Activated CD8-positive, alpha-beta memory T cell treated with anti-CD3 and anti-CD28 coated beads, Interleukin-2, amount 50 U/mL, for 4 hours (primary cell): Measurements from ENCODE around the gene ACCS.

Source experiments
- DNase-seq: peaks from one replicate; pipeline ENCODE4 v3.0.0-alpha.2; 2020

ACCS gene, protein sequence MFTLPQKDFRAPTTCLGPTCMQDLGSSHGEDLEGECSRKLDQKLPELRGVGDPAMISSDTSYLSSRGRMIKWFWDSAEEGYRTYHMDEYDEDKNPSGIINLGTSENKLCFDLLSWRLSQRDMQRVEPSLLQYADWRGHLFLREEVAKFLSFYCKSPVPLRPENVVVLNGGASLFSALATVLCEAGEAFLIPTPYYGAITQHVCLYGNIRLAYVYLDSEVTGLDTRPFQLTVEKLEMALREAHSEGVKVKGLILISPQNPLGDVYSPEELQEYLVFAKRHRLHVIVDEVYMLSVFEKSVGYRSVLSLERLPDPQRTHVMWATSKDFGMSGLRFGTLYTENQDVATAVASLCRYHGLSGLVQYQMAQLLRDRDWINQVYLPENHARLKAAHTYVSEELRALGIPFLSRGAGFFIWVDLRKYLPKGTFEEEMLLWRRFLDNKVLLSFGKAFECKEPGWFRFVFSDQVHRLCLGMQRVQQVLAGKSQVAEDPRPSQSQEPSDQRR

DNA sequence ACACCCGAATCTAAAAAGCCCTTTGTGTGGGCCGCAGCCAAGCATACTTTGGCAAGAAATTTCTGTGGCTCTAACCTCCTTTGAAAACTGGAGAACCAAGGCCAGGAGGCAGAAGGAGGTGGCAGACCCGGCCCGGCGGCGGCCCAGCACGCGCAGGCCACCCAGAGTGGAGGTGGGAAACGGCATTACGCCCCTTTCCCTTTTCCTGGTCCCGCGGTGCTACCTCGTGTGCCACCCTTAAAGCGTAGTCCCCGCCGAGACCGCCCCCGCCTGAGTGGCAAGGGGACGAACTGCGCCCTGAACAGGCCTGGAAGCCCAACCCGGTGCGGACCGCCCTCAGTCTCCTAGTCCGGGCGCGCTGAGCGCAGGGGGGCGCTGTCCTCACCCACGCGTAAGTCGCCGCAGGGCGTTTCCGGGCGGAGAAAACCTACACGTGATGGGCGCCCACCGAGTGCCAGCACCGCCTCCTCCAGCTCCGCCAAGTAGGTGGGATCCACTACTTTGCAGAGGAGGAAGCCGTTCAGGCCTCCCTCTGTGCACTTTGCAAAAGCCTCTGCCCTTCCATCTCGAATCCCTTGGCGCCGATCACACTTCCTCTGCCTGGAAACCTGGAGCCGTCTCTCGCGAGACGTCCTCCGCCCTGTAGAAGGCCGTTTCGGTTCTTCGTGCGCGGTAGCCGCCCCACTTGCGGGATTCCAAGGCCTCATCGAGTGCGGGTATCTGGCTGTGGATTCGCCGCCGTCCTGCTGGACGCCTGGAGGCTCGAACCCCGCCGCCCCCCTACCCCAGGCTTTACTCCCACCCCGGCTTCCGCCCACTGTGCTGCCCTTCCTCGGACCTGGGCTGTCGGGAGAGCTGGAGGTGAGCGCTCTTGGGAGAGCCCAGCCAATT, at the start of gene ACCS:
ACCS (plus strand) TSS at position 430 of the 891 bp plus-strand sequence. CDS start 1,358 bp downstream, outside the sequence.
- peak; percentile 89 for DNase-seq

DNA sequence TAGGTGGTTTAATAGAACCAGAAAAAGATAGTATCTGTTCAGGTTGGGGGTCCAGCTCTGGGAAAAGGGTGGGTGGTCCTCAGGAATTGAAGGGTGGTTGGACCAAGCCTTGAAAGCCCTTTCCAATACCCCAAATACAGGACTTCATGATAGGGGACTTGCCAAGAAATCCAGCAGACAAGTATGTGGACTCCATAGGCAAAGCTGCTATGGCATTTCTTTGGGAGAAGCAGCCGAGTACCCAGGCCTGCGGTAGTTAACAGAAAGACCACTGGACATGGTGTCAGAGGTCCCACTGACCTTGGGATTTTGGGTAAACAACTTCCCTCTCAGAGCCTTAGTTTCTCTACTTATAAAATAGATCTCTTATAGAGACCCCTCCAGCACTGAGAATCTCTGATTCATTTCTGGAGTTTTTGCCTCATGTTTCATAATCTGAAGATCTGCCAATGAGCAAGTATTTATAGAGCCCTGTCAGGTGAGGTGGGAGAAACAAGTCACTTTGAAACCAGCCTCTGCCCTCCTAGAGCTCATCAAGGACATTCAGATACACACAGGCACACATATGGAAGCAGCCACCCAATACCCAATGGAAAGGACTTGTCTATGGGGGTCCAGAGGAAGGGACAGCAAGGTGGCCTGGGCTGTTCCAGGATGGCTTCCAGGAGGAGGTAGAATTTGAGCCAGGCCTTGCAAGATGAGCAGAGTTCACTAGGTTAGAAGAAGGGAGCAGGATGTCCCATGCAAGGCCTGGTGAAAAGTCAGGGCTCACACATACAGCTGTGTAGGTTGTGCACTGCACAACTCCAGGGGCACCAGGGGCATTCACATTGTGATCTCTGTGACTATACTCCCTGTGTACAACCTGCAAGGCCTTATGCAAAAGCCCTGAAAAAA, 49.3 kb upstream of the ACCS start:
- no peak for DNase-seq

DNA sequence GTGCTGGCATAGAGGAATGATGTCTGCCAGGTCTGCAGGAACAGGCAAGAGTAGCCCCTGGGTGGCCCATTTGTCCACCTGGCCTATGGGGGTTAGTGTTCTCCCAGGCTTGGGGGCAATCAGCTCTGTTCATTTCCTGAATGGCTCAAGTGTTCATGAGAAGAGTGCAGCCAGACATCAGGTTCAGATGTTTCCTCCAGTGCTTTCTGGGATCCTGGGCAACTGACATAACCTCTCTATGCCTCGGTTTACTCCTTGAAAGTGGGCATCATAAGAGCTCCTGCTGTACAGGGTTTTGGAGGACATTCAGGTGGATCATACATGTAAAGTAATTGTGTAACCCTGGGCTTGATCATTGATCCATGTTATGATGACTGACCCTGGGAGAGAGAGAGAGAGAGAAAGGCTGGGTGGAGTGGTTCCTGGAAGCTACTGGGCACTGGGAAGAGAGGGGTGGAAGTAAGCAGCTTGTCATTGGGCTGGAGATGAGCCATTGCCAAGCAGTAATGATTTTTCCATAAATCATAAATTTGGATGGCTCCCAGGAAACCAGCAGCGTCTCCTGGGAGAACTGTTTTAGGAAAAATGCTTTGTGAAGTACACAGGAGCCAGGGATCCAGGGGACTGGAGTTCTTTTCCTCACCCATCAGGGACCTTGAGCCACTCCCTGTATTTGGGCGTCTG, 48.5 kb upstream of the ACCS start:
- DNase-seq, result no peak

DNA sequence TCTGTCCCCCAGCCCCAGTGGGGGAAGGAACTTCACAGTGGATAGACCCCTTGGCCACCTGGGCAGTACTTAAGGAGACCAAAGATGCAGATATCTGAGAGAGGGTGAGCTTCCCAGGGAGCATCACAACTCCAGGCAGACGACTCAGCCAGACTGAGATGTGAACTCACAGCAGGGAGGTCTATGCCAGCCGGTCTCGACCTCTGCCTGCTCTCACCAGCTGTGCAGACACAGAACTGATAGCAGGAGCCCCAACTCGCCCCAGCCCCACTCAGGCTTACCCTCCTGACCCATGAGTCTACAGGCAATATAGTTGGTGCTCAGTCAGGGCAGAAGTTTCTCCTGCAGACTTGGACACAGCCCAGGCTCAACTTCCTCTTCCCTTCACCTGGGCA, 47.9 kb upstream of the ACCS start:
- DNase-seq, result no peak

DNA sequence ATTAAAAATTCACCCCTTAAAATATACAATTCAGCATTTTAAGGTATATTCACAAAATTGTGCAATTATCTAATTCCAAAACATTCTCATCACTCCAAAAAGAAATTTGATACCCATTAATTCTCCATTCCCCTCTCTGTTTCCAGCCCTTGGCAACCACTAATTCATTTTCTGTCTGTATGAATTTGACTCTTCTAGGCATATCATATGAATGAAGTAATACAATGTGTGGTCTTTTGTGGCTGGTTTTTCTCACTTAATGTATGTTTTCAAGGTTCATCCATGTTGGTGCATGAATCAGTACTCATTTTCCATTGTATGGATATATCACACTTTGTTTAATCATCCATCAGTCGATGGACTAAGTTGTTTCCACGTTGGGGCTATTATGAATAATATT, 47.2 kb upstream of the ACCS start:
- no peak for DNase-seq

DNA sequence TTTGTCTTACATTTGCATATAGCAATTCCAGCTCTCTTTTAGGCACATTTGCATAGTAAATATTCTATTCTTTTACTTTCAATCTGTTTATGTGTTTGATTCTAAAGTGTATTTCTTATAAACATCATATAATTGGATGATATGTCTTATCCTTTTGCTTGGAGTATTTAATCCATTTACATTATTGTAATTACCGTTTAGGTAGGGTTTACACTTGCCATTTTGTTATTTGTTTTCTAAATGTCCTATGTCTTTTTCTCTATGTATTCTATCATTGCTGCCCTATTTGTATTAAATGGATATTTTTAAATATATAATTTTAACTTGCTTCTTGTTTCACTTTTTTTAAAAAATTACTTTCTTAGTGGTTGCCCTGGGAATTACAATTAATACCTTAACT, 41.1 kb upstream of the ACCS start:
- DNase-seq, result no peak

DNA sequence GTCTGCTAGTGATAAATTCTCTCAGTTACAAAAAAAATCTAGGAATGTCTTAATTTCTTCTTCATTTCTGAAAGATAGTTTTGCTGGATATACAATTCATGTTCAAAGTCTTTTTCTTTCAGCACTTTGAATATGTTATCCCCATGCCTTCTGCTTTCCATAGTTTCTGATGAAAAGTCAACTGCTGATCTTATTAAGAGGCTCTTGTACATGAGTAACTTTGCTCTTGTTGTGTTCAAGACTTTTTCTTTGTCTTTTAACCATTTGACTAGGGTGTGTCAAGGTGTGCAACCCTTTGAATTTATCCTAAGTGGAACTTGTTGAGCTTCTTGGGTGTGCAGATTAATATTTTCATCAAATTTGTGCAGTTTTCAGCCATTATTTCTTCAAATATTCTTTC, 40.3 kb upstream of the ACCS start:
- no peak for DNase-seq

DNA sequence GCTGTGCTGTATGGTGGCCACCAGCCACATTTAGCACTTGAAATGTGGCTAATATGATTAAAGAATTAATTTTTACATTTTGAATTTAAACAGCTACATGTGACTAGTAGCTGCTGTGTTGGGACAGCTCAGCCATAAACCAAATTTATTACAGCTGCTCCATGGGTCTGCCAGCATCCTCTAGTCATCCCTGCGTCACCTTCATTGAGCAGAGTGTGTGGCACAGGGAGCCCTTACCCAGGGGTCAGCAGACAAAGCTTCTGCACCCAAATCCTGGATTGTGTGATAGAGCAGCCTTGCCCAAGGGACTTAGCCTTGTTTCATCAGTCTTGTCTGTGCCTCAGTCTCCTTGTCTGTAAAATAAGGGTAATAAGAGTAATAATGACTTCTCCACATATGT, 37.7 kb upstream of the ACCS start:
- no peak for DNase-seq

DNA sequence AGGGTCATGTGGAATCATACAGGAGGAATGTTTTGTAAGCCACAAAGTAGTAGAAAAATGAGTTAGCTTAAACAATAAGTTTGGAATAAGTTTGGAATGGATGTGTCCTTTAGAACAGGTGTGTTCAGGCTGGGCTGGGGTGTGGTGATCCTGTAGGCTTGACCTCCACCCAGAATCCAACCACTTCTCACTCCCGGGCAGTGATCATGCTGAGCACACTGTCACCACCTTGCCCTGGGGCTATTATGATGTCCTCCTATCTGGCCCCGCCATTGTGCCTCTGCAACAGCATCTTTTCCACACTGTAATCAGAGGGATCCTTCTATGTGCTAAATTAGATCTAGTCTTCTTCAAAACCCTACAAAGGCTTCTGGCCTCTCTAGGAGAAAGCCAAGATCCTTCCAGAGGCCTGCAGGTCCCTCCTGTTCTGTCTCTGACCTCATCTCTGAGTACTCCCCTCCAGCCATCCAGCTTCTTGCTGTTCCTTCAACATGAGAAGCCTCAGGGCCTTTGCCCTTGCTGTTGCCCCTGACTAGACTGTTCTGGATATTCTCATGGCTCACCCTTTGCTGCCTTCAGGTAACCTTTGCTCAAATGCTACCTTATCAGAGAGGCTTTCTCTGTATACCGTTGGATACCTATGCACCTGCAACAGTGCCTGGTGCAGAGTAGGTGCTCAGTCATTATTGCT, 37.1 kb upstream of the ACCS start:
- no peak for DNase-seq

DNA sequence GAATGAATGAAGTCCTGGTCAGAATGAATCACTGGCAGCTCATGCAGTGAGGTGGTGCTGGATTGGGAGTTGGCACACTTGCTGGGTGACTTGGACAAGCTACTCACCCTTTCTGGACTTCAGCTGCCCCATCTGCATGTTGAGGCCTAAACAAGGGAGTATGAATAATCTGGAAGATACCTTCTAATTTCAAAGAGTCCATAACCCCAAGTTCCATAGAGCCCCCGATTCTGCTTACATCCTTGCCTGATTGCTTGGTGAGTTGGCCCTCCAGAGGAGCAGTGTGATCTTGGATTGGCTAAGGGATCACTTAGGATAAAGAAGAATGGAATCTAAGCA, 36.6 kb upstream of the ACCS start:
- DNase-seq, result no peak

DNA sequence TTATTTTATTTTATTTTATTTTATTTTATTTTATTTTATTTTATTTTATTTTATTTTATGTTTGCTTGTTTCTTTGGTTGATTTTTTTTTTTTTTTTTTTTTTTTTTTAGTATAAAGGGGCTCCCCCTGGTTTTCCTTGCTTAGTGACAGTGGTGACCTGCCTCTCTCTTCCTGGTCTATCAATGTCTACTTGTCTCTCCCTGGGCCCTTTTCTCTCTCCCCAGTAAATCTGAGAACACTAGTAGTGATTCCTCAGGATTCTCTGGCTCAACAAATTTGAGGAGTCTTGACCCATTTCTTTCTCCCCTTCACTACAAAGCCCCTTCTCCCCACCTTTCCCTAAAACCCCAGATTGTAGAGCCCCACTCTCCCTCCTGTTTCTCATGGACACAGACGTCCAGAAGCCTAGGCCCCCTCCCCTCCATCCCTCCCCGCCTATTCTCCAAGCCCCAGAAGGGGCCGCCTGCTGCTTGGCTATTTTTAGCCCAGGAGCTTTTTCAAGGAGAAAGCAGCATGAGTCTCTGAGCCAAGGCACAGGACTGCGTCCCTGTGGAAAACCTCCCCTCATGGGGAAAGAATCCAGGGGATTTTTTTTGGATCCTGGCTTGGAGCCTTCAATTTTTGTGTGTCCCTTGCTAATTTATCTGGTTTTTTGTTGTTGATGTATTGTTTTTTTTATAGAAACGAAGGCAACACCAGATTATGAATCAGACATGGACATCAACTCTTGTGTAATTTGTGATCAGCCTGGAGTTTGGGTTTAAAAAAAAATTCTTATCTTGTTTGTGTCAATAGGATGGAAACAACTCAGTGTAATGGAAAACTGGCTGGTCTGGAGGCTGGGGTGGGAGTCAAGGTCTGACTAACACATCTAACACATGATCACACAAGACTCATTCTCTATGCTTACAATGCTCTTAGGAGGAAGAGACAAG, 35.8 kb upstream of the ACCS start:
- no peak for DNase-seq

DNA sequence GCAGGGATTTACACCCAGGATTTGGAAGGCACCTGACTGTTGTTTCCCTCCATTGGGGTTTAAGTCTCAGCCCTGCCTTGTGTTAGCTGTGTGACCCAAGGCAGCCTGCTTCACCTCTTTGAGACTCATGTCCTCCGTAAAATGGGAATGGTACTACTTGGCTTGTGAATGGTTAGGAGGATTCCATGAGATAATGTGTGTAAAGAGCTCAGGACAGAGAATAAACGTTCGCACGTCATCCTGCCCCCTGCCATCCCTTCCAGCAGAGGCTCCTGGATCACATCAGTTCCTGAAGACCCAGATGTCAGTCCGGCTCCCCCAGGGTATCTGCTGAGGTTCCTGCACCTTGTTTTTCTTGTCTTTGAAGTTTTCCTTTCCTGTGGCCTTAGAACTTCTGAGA, 35.1 kb upstream of the ACCS start:
- DNase-seq, result no peak

DNA sequence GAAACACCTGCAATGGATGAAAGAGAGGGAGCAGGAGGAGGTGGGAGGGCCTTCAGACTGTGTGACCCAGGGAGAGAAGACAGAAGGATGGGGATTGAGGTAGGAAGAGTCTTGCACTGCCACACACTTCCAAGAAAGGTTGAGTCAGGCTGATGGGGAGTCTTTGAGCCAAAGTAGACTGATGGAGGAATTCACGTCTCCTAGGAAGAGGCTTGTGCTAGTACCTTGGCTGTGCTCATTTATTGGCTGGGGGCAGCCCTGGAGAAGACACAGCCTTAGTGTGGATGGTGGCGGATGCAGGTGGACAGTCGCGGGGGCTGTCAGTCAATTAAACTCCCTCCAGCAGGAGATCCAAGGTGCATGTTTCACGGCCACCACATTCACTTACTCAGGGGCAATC, 34.5 kb upstream of the ACCS start:
- no peak for DNase-seq

DNA sequence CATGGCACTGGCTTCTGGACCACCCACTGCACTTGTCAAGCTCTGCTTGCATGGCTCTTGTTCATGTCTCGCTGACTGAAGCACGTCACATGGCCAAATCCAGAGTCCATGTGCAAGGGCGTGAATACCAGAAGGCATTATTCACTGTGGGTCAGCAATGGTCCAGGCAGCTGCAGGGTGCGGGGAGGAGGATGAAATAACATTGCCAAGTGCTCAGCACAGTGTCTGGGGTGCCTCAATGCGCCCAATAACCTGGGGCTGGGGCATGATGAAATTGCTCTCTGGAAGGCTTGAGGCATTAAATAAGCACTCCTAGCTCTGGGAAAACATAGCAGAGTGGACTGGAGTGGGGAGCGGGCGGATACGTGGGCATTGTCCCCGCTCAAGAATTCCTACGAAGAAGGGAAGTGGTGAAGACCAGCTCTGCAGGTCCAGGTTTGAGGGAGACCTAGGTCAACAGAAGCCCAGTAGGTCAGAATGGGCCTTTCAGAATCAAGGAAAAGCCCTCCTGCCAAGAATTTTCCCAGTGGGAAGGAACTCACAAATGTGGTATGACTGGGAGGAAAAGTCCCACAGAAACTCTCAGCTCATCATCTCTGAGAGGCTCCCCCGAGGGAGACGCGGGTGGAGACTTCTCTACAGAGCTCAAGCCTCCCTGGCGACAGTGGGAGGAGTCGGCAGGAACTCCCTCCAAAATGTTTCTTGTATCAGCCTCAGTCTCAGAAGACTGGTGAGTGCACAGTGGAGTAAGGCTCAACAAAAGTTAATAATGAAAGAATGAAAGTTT, 33.6 kb upstream of the ACCS start:
- no peak for DNase-seq

DNA sequence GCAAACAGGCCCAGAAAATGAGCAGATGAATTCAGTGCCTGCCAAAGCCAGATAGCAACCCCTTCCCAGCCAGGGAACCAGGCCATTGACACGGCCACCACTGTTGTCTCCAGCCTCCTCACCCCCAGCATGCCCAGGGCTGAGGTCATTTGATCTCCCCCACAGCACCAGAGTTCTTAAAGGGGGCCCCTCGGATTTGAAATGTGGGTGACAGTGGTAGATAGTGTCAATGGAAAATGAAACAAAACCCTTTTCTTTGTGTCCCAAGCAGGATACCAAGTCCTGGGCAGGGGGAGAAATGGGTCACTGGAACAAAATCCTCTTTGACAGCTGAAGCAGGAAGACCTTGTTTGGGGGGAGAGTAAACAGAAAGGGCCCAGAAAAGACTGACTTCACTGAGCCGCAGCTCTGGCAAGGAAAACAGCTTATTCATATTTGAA, 32.6 kb upstream of the ACCS start:
- DNase-seq, result no peak

DNA sequence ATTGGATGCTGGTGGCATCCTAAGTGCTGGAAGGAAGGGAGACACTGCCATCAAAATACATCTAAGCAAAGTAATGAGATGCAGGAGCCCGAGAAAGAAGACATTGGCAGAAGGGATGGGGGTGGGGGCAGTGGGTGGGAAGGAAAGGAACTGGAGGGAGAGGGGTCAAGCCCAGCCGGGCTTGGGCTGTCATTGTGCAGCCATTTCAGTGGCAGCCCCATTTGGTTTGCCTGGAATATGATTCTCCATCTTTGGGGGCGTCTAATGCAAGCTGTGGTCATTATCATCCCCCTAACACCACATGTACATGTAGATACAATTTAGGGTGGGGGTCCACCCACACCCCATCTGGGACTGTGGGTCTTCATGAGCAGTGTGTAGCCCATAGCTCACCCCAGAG, 32.2 kb upstream of the ACCS start:
- no peak for DNase-seq

DNA sequence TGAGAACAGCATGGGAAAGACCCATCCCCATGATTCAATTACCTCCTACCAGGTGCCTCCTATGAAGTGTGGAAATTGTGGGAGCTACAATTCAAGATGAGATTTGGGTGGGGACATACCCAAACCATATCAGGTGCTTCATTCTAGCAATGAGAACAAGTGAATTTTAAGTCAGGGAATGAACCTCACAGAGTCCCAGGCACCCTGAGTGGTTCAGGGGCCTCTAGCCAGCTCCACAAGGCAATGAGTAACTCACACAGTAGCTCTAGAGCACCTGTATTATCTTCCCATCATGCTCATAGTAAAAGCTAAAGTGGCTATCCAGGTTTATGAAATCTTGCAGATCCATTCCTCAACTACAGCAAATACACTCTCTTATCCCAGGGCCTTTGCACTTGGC, 31.4 kb upstream of the ACCS start:
- DNase-seq, result no peak

DNA sequence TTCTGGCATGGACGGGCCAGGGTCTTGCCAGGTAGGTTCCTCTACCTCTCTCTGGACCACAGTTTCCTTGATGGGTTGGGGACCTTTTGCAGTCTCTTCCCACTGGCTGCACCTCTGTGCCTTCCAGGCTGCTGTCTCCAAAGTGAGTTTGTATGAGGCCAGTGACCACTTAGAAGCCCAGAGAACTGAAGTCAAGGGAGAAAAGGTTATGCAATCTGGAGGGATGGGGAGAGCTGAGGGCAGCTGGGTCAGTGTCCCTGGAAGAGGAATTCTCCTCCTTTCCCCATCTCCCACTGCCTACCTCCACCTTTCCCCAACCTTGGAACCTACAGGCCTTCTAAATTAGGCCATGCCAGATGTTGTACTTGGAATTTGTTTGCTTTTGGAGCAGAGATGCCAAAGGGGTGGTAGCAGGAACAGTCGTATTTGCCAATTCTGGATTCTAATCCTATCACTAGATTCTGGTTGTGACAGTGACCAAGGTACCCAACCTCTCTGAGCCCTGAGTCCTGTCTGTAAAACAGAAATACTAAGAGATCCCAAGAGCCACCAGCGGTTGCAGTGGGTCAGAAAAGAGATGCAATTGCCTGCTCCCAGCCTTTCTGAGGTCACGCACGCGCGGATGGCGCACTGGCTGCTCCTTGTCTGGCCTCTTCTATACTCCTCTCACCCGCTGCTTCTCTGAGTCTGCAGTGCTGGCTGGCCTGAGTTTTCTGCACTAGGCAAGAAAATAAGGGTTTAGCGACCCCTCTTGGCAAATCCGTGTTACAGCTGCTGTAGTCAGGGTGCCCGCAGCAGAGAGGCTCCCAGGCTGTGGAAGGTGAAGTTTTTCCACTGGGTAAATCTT, 29.0 kb upstream of the ACCS start:
- DNase-seq, result no peak

DNA sequence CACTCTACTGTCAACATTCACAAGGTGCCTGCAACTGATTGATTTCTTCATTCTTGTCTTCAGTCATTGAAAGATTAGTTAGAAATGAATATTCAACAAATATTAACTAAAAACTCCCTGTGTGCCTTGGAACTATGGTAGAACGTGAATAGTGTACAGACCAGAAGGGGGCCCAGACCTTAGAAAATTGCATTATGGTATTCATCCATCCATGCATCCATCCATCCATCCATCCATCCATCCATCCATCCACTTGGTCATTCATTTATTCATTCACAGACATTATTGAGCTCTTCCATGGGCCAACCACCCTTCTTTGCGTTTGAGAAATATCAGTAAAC, 28.4 kb upstream of the ACCS start:
- no peak for DNase-seq
